ENCODE results near the gene IDH3B.

GRCh38 chr20:2697768-2698167, 33.8 kb upstream of the IDH3B start:
- TF ChIP-seq, protein P1, sequence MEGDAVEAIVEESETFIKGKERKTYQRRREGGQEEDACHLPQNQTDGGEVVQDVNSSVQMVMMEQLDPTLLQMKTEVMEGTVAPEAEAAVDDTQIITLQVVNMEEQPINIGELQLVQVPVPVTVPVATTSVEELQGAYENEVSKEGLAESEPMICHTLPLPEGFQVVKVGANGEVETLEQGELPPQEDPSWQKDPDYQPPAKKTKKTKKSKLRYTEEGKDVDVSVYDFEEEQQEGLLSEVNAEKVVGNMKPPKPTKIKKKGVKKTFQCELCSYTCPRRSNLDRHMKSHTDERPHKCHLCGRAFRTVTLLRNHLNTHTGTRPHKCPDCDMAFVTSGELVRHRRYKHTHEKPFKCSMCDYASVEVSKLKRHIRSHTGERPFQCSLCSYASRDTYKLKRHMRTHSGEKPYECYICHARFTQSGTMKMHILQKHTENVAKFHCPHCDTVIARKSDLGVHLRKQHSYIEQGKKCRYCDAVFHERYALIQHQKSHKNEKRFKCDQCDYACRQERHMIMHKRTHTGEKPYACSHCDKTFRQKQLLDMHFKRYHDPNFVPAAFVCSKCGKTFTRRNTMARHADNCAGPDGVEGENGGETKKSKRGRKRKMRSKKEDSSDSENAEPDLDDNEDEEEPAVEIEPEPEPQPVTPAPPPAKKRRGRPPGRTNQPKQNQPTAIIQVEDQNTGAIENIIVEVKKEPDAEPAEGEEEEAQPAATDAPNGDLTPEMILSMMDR (IDR thresholded peaks at IDR 0.05; ENCODE audit: poor library complexity): no peak
- TF ChIP-seq EZH2phosphoT487 (IDR thresholded peaks at IDR 0.05; ENCODE audit: low read depth, severe bottlenecking, unreplicated experiment): no peak

Measured in hepatocyte (in vitro differentiated cells).